NOMO-1 treated with dmso at 0.1 percent for 144 hours (cell line): Measurements from ENCODE around the gene RPL36AL.
"Not testable (repeated sequence)": the region's sequence is repeated elsewhere in the genome, so short reads cannot be mapped to it uniquely, and the experiment has no call there.

Experiments used
- DNase-seq: peaks from one replicate; lab custom pipeline; 2025; ENCODE audit not compliant: unreplicated experiment; lab: John Stamatoyannopoulos, UW

Gene RPL36AL

DNA sequence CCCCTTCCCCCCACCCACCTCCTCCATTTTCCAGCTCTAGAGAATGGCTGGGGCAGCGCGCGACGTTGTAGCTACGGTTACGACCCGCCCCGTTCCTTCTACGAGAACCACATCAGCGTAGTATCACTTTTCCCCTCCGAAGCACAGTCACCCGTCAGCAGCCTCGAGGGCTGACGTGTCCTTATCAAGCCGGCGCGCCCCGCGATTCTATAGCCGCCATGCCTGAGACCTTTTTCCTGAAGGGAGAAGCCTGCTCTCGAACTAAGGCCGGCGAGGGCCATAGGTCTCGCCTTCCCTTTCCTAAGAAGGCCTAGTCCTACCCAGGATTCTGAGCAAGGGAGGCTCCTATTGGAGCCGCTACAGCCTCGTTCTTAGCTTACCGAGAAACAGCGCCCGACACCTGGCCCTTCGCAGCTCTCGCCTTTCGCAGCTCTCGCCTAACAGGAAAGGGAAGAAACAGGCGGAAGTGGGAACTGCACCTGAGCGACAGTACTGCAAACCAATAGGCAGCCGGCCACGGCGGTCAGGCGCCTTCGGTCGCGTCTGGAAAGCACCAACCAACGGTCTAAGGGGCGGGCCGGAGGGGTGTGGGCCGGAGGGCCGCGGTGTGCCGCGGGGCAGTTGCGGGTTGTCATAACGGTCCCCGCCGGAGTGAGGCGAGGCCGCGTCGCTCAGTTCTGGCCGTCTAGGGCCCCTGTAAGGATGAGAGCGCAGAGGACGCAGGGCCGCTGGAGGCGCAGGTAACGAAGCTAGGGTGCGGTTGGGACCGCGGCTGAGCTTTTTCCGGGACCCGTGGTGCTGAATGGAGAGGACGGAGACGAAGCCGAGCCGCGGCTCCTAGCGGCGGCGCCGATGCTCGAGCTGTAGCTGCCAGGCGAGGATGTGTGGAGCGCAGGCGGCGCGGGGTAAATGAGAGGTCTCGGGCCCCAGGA, at the start of gene RPL36AL, which contains the start of gene MGAT2:
Gene RPL36AL, minus strand, starts transcription at position 445 of the 932 bp plus-strand sequence. CDS start 1,522 bp downstream, outside the sequence.
Gene MGAT2, plus strand, starts transcription at position 618 of the 932 bp plus-strand sequence. CDS start 470 bp downstream, outside the sequence.
- DNase-seq: peak; percentile 98

DNA sequence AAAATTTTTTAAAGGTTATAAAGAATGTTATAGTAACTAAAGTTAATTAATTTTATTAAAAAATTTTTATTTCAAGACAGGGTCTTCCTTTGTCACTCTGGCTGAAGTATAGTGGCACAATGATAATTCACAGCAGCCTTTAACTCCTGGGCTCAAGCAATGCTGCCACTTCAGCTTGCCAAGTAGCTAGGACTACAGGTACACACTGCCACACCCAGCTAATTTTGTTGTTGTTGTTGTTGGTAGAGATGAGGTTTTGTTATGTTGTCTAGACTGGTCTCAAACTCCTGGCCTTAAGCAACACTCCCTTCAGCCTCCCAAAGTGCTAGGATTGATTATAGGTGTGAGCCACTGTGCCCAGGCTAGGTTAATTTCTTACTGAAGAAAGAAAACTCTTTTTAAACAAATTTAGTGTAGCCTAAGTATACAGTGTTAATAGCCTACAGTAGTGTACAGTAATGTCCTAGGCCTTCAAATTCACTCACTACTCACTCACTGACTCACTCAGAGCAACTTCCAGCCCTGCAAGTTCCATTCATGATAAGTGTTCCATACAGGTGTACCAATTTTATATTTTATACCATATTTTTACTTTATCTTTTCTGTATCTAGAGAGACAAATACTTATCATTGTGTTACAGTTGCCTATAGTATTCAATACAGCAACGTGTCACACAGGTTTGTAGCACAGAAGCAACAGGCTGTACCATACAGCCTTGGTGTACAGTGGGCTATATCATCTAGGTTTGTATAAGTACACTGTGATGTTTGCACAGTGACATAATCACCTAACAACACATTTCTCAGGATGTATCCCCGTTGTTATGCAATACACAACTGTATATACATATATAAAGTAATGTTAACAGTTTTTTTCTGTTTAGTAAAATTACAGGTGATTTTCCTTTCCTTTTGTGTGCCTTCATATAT, 39.4 kb upstream of the RPL36AL start:
- DNase-seq: no peak

- not testable (repeated sequence) for DNase-seq
These were observed 37.1 kb upstream of the RPL36AL start for GRCh38 chr14:49657500-49657899.

GRCh38 chr14:49654511-49654910, 34.1 kb upstream of the RPL36AL start:
- no peak for DNase-seq

DNA sequence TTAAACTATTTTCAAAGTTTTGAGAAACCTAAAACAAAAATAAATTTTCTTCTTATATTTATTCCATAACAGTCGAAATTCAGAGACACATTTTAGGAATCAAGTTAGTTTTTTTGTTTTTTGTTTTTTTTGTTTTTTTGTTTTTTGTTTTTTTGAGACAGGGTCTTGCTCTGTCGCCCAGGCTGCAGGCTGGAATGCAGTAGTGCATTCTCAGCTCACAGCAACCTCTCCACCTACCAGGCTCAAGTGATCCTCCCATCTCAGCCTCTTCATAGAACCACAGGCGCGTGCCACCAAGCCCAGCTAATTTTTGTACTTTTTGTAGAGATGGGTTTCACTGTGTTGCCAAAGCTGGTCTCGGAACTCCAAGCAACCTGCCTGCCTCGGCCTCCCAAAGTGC, 33.1 kb upstream of the RPL36AL start:
- no peak for DNase-seq

GRCh38 chr14:49642163-49642562, 21.7 kb upstream of the RPL36AL start:
- no peak for DNase-seq

GRCh38 chr14:49641697-49642129, 21.3 kb upstream of the RPL36AL start:
- no peak for DNase-seq

GRCh38 chr14:49640540-49641417, 20.4 kb upstream of the RPL36AL start:
- no peak for DNase-seq

DNA sequence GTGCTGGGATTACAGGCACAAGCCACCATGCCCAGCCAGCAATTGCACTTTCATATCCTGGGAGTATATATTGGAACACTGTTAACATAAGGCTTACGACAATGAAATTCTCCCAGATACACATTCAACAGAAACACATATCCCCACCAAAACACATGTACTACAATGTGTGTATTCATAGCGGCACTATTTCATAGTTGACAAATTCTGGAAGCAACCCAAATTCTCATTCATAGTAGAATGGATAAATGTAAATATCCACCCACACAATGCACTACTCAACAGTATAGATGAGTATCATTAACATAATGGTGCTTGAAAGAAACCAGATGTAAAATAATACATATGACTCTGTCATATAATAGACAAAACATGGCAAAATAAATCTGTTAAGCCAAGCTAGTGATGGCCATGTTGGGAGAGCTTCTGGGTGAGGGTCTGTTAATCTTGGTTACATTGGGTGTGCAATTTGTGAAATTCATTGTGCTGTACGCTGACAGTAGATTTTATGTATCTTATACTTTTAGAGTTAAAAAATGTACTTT, 17.2 kb upstream of the RPL36AL start:
- no peak for DNase-seq

DNA sequence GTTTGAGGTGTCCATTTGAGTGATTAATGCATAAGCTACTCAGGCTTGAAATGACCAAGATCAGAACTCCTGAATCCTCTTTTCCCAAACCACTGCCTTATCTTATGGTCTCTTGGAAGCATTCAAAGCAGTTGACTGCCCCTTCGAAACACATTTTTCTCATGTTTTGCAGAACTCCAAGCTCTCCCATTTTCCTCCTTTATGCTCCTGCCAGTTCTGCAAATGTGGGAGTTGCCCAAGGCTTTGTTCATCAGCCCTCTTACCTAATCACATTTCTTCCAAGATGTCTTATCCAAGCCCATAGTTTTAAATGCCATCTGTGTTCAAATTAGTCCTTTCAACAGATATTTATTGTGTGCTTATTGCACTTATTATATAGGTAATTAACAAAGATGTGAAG, 16.4 kb upstream of the RPL36AL start:
- DNase-seq: no peak

DNA sequence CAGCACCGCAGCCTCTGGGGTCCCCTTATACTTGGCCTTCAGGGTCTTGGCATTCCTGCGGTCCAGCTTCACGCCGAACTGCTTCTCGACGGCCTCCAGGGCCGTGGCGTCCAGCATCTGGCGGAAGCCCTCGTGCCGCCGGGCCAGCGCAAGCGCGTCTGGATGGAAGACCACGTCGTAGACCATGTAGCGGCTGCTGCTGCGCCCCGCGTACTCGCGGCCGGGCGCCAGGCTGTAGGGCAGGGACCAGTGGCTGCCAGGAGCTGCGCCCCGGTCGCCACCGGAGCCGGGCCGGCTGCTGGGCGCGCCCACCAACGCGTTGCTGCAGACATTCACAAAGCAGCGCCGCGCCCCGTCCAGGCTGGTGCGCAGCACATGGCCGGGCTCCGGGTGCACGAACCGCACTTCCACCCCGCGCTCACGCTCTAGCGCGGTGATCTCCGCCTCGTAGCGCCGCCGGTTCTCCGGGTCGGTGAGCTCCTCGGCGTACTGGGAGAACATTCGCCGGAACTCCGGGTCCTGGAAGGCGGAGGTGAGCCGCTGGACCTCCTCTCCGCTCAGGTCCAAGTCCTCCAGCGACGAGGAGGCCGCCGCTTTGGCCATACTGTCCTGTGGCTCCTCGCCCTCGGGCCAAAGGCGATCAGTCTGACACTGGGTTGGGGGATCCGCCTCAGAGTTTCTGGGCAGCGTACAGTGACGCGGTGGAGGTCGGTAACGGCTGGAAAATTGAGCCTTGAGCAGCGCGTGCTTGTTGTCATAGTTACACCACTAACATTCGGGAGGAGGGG, 14.3 kb upstream of the RPL36AL start, which contains the start of gene DNAAF2:
Gene DNAAF2, minus strand, starts transcription at position 698 of the 788 bp plus-strand sequence. Its CDS starts 95 bp downstream, at position 603.
- DNase-seq: no peak

GRCh38 chr14:49633640-49634546, 13.5 kb upstream of the RPL36AL start:
- DNase-seq: peak; percentile 89

GRCh38 chr14:49623941-49624839, 3.8 kb upstream of the RPL36AL start:
- no peak for DNase-seq

- DNase-seq: no peak
These were observed 3.0 kb upstream of the RPL36AL start for GRCh38 chr14:49623387-49623786.

DNA sequence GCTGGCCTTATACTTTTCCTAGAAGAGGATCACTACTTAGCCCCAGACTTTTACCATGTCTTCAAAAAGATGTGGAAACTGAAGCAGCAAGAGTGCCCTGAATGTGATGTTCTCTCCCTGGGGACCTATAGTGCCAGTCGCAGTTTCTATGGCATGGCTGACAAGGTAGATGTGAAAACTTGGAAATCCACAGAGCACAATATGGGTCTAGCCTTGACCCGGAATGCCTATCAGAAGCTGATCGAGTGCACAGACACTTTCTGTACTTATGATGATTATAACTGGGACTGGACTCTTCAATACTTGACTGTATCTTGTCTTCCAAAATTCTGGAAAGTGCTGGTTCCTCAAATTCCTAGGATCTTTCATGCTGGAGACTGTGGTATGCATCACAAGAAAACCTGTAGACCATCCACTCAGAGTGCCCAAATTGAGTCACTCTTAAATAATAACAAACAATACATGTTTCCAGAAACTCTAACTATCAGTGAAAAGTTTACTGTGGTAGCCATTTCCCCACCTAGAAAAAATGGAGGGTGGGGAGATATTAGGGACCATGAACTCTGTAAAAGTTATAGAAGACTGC, 1.7 kb upstream of the RPL36AL start:
- no peak for DNase-seq

- DNase-seq: peak; percentile 78
These were observed 872 bp upstream of the RPL36AL start for GRCh38 chr14:49621114-49621881.
